CD14-positive monocyte (primary cell): Measurements from ENCODE around the gene OSCAR. TPM values are rescaled to one million over a fixed set of nuclear protein-coding genes. Genes with fewer than 3 reads are reported as not detected.

Experiments
- DNase-seq, 3 donors: peaks; one replicate each; pipeline ENCODE4 v3.0.0-alpha.2; 2011 to 2022
- H2AFZ ChIP-seq: 2 replicates; pipeline ENCODE4 v1.6.0; 2012; ENCODE audit warnings: mild to moderate bottlenecking, low read depth, low read length, inconsistent platforms; ENCODE audit not compliant: insufficient read depth, poor library complexity, severe bottlenecking
- H3K27ac ChIP-seq, 2 donors: 1 replicate in 1 of 2; 2 replicates in 1 of 2; pipeline ENCODE4 v1.5.1; 2012 to 2013; ENCODE audit warnings: low read length in 2 of 2, control low read depth in 1 of 2, inconsistent platforms in 1 of 2, low read depth in 1 of 2, mild to moderate bottlenecking in 1 of 2
- H3K27me3 ChIP-seq, 2 donors: one replicate each; pipeline versions ENCODE4 v1.6.0 to v1.6.1; 2011 to 2013; ENCODE audit warnings: low read length in 2 of 2; ENCODE audit not compliant: control insufficient read depth in 2 of 2, insufficient read depth in 2 of 2
- H3K36me3 ChIP-seq, 2 donors: replicated peaks in 1 of 2; 1 replicate in 1 of 2; 2 replicates in 1 of 2; pipeline versions ENCODE4 v1.5.1 to v1.6.1; 2012 to 2013; ENCODE audit warnings: low read length in 2 of 2, control low read depth in 1 of 2, inconsistent platforms in 1 of 2, mild to moderate bottlenecking in 1 of 2; ENCODE audit not compliant: insufficient read depth in 2 of 2, control insufficient read depth in 1 of 2
- H3K4me1 ChIP-seq, 2 donors: 1 replicate in 1 of 2; 2 replicates in 1 of 2; pipeline versions ENCODE4 v1.5.1 to v1.6.1; 2012 to 2013; ENCODE audit warnings: low read length in 2 of 2, control low read depth in 1 of 2, inconsistent platforms in 1 of 2, mild to moderate bottlenecking in 1 of 2, moderate library complexity in 1 of 2; ENCODE audit not compliant: insufficient read depth in 2 of 2, control insufficient read depth in 1 of 2
- H3K4me2 ChIP-seq: replicated peaks from 2 replicates; pipeline ENCODE3; 2012; ENCODE audit warnings: low read length, moderate library complexity, mild to moderate bottlenecking; ENCODE audit not compliant: poor library complexity, severe bottlenecking; ENCODE audit errors: extremely low read depth
- H3K4me3 ChIP-seq, 3 experiments: fragments of 200-600 bp in 1 of 3; sonication (generic) in 1 of 3; replicated peaks in 1 of 3; 1 replicate in 2 of 3; 2 replicates in 1 of 3; pipeline ENCODE4 v1.5.1; 2011 to 2013; ENCODE audit warnings: low read length in 3 of 3, mild to moderate bottlenecking in 3 of 3, control low read depth in 2 of 3, low read depth in 2 of 3, inconsistent platforms in 1 of 3, moderate library complexity in 1 of 3
- H3K79me2 ChIP-seq: 2 replicates; pipeline ENCODE4 v1.6.0; 2012; ENCODE audit warnings: mild to moderate bottlenecking, control low read depth, inconsistent platforms, low read length, moderate library complexity; ENCODE audit not compliant: insufficient read depth
- H3K9ac ChIP-seq: 2 replicates; pipeline ENCODE4 v1.6.0; 2017; ENCODE audit warnings: low read length, mild to moderate bottlenecking; ENCODE audit not compliant: insufficient read depth, poor library complexity, severe bottlenecking
- H3K9me3 ChIP-seq, 2 donors: replicated peaks in 1 of 2; 1 replicate in 1 of 2; 2 replicates in 1 of 2; pipeline versions ENCODE4 v1.5.1 to v1.6.1; 2012 to 2013; ENCODE audit warnings: low read length in 2 of 2, control low read depth in 1 of 2; ENCODE audit not compliant: control insufficient read depth in 1 of 2, insufficient read depth in 1 of 2
- H4K20me1 ChIP-seq: 2 replicates; pipeline ENCODE4 v1.6.0; 2012; ENCODE audit warnings: mild to moderate bottlenecking, low read length, control low read depth, moderate library complexity; ENCODE audit not compliant: insufficient read depth
- H3K27ac Mint-ChIP-seq, 7 donors: one replicate each; pipeline ENCODE4 v1.8.0; 2020; ENCODE audit warnings: mild to moderate bottlenecking in 7 of 7, mixed read lengths in 7 of 7, moderate library complexity in 6 of 7, inconsistent platforms in 2 of 7
- H3K27me3 Mint-ChIP-seq, 3 donors: one replicate each; pipeline ENCODE4 v1.8.0; 2021 to 2022; ENCODE audit warnings: low read depth in 3 of 3, mild to moderate bottlenecking in 3 of 3, mixed read lengths in 3 of 3, moderate library complexity in 3 of 3, inconsistent platforms in 1 of 3
- H3K36me3 Mint-ChIP-seq, 2 donors: one replicate each; pipeline ENCODE4 v1.8.0; 2020; ENCODE audit warnings: mixed read lengths in 2 of 2, inconsistent platforms in 1 of 2, mild to moderate bottlenecking in 1 of 2
- H3K4me1 Mint-ChIP-seq: one replicate; pipeline ENCODE4 v1.8.0; 2020; ENCODE audit warnings: mild to moderate bottlenecking, mixed read lengths
- H3K4me3 Mint-ChIP-seq, 2 donors: one replicate each; pipeline ENCODE4 v1.8.0; 2020; ENCODE audit warnings: mild to moderate bottlenecking in 2 of 2, mixed read lengths in 2 of 2, moderate library complexity in 1 of 2
- H3K9me3 Mint-ChIP-seq, 7 donors: one replicate each; pipeline ENCODE4 v1.8.0; 2020 to 2022; ENCODE audit warnings: mixed read lengths in 7 of 7, mild to moderate bottlenecking in 6 of 7, moderate library complexity in 6 of 7, inconsistent platforms in 2 of 7
- WGBS: methylation state at CpG from one replicate; pipeline ENCODE4 v1.1.5; 2013; ENCODE audit warnings: missing lambda C conversion rate; ENCODE audit not compliant: insufficient coverage; 5-methylcytosine and 5-hydroxymethylcytosine counted together
- intact Hi-C, 2 donors: fragments of 100-400 bp; cut with micrococcal nuclease; formaldehyde crosslinking; loops; one replicate each; pipeline versions ENCODE4 v1.15.0 to v1.15.1; 2023
- polyA plus RNA-seq, 3 donors: library from polyadenylated mRNA; depleted of rRNA in 1 of 3; unstranded in 2 of 3; stranded (reverse) in 1 of 3; fragments of 300-500 nt in 2 of 3; fragments of >200 nt in 1 of 3; fragmentation: Illumina TruSeq in 2 of 3; gene quantifications; 1 replicate in 2 of 3; 2 replicates in 1 of 3; pipeline ENCODE4 v1.2.3, GENCODE V29; 2012 to 2021
- TF ChIP-seq, protein P1 (sequence below): fragments of 200-600 bp; IDR thresholded peaks from one replicate; pipeline ENCODE4 v1.8.0; 2022; ENCODE audit warnings: antibody characterized with exemption, mild to moderate bottlenecking

The OSCAR gene
- polyA plus RNA-seq, 3 donors = 81.4 to 270 (median 126) TPM

DNA sequence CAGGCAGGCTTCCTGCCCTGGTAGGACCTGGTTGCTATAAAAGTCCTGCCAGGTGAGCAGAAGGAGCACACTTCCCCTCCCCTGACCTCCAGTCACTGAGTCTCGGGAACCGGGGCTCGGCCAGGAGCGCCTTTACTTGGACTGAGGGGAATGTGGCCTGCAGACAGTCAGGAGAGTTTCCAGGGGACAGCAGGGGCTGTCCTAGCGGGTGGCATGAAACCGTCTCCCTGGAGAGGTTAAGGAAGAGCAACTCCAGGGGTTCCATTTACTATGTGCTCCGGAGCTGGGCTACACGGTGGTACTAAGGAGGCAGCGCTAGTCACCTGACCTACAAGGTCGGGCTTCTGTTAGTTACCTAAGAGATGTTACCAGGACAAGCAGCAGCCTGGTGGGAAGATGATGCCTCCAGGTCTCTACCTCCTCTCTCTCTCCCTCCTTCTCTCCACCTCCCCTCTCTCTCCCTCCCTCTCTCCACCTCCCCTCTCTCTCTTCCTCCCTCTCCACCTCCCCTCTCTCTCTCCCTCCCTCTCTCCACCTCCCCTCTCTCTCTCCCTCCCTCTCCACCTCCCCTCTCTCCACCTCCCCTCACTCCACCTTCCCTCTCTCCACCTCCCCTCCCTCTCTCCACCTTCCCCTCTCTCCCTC lies 32.8 kb upstream of the OSCAR start:
- H3K4me3 ChIP-seq = no peak overlapping the region
- peaks cover 0 to 2% of the 10 kb centered on the region in 2 donors for H3K9me3 ChIP-seq
- Mint-ChIP-seq H3K27me3 (peaks cover 2 to 12% (median 2%) of the 10 kb centered on the region in 3 donors), H3K27ac (no peak overlapping the region), H3K36me3 (peaks cover 20 to 43% of the 10 kb centered on the region in 2 donors), H3K4me1 (peaks cover 12% of the 10 kb centered on the region), H3K4me3 (no peak overlapping the region), H3K9me3 (peaks cover 0 to 2% (median 0%) of the 10 kb centered on the region in 7 donors)
- WGBS = 88% methylated on average over 10 of the region's 10 CpGs
- DNase-seq = peak in 1 of 3 donors; percentile 63
- peaks cover 15 to 19% of the 10 kb centered on the region in 2 donors for H3K4me1 ChIP-seq
- TF ChIP-seq, protein P1, sequence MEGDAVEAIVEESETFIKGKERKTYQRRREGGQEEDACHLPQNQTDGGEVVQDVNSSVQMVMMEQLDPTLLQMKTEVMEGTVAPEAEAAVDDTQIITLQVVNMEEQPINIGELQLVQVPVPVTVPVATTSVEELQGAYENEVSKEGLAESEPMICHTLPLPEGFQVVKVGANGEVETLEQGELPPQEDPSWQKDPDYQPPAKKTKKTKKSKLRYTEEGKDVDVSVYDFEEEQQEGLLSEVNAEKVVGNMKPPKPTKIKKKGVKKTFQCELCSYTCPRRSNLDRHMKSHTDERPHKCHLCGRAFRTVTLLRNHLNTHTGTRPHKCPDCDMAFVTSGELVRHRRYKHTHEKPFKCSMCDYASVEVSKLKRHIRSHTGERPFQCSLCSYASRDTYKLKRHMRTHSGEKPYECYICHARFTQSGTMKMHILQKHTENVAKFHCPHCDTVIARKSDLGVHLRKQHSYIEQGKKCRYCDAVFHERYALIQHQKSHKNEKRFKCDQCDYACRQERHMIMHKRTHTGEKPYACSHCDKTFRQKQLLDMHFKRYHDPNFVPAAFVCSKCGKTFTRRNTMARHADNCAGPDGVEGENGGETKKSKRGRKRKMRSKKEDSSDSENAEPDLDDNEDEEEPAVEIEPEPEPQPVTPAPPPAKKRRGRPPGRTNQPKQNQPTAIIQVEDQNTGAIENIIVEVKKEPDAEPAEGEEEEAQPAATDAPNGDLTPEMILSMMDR = no peak
- H3K79me2 ChIP-seq = peaks cover 9% of the 10 kb centered on the region
- H2AFZ ChIP-seq = no peak overlapping the region
- no peak overlapping the region for H3K9ac ChIP-seq
- no peak overlapping the region for H3K27ac ChIP-seq
- H3K36me3 ChIP-seq = peaks cover 29 to 33% of the 10 kb centered on the region in 2 donors
- peaks cover 0 to 3% of the 10 kb centered on the region in 2 donors for H3K27me3 ChIP-seq
- no peak overlapping the region for H3K4me2 ChIP-seq
- peaks cover 4% of the 10 kb centered on the region for H4K20me1 ChIP-seq
- intact Hi-C loops = no loop called here

DNA sequence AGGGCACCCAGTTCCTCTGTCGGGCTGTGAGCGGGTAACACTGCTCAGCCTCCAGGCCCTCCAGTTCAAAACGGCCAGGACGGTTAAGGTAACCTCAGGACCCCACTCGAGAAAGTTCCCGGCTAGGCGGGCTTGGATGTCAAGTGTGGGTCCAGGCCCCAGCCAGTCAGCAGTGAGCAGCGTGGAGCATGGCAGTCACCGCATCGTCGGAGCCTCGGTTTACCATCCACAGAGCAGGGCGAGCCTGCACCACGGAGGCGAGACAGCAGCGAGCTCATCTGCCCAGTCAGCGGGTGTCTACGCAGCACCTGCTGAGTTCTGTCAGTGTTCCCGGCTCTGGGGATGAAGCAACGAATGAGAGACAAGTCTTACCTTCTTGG lies 29.0 kb upstream of the OSCAR start:
- no peaks in the 10 kb centered on the region for H3K4me1 Mint-ChIP-seq
- Histone ChIP-seq H4K20me1 (no peaks in the 10 kb centered on the region), H3K79me2 (no peaks in the 10 kb centered on the region), H3K4me1 (no peaks in the 10 kb centered on the region), H3K36me3 (peaks cover 61 to 69% of the 10 kb centered on the region in 2 donors), H3K4me3 (no peak overlapping the region), H3K27me3 (peaks cover 0 to 3% of the 10 kb centered on the region in 2 donors), H3K4me2 (no peak overlapping the region), H3K9ac (no peak overlapping the region), H3K27ac (no peak overlapping the region), H2AFZ (no peak overlapping the region), H3K9me3 (peaks cover 0 to 2% of the 10 kb centered on the region in 2 donors)
- WGBS = 100% methylated on average over 19 of the region's 20 CpGs
- H3K36me3 Mint-ChIP-seq = peaks cover 50 to 80% of the 10 kb centered on the region in 2 donors
- peaks cover 2% of the 10 kb centered on the region in 3 donors for H3K27me3 Mint-ChIP-seq
- no peak for DNase-seq
- H3K27ac Mint-ChIP-seq = no peak overlapping the region
- peaks cover 0 to 2% (median 0%) of the 10 kb centered on the region in 7 donors for H3K9me3 Mint-ChIP-seq
- H3K4me3 Mint-ChIP-seq = no peak overlapping the region
- TF ChIP-seq, protein P1 = no peak
- intact Hi-C loops = no loop called here
